Stromal cell of bone marrow (primary cell): Measurements from ENCODE around the gene NAA16.

Experiments used
- DNase-seq: peaks from one replicate; pipeline ENCODE4 v3.0.0-alpha.2; 2012; ENCODE audit warnings: low read depth

The NAA16 gene

DNA sequence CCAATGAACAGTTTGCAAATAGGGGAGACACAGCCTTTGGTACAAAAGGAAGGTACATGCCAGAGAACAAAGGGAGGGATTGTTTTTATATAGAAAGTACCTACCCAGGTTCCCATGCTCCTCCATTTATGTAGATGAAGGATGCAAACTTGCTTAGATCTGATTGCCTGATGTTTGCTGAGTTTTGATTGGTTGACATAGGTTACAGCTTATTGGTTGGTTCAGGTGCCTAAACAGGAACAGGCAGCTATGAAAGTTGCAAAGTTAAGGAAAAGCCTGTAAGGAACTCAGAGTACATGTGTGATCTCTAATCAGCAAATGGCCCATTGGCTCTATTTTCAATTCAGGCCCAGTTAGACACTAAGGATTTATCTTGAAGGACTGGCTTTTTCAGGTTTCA, 6.5 kb upstream of the NAA16 start:
- no peak for DNase-seq

DNA sequence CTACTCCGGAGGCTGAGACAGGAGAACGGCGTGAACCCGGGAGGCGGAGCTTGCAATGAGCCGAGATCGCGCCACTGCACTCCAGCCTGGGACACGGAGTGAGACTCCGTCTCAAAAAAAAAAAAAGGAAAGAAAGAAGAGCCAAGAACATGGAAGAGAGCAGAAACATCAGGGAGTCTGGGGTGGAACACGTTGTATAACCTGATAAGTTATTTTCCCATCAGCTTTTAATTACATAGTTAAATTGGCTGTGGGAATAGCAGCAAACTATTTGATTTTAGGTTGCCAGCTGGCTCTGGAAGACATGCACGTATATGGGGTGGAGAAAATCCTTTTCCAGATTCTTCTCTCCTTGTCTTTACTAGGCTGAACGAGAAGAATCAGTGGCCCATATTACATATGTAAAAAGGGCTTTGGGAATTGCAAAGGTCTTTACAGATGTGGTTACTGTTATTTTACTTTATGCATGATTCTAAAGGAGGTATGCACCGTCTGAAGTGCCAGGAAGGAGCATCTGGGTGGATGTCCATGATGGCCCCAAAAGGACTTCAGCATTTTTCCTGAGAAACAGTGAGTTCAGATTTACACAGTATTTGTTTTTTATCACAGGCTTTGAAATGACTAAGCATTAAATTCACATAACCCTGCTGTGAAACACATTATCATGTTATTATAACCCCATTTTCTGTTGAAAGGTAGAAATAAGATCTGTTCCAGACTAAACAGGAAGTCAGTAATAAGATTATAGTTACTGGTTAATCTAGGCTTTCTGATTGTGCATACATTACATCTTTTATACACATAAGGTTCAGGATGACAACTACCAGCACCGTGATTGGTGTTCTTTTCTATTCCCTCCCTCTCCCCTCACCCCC, 4.6 kb upstream of the NAA16 start:
- DNase-seq, result no peak

DNA sequence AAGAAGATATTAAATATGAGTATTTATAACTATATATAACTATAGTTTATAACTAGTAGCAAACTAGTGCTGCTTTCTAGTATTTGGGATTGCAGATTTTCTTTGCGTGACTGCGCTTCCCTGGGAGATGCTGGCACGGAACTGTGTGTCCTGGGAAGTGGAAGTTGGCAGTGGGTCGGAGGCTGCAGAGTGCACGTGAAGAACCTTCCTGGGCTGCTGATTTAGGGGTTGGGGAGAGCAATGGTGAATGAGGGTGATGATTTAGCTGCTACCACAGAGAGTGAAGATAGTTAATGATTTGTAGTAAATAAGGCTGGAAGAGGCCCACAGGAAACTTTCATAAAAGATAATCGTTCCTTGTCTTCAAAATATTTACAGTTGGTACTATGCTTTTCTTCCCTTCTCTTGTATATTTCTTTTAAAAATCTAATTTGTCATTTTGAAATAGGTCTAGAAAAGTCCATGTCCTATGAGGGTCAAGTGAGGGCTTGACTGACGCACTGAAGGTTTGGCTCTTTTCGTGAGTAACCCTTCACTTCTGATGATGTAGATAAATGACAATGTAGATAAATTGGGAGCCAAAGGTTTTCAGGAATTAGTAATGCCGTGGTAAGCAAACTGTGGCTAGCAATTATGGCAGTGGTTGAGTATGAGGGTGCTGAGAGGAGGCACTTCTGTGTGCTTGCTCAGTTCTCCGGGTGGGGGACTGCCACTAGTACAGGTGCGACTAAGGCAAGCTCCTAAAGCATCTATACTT, 3.0 kb upstream of the NAA16 start:
- DNase-seq, result no peak

DNA sequence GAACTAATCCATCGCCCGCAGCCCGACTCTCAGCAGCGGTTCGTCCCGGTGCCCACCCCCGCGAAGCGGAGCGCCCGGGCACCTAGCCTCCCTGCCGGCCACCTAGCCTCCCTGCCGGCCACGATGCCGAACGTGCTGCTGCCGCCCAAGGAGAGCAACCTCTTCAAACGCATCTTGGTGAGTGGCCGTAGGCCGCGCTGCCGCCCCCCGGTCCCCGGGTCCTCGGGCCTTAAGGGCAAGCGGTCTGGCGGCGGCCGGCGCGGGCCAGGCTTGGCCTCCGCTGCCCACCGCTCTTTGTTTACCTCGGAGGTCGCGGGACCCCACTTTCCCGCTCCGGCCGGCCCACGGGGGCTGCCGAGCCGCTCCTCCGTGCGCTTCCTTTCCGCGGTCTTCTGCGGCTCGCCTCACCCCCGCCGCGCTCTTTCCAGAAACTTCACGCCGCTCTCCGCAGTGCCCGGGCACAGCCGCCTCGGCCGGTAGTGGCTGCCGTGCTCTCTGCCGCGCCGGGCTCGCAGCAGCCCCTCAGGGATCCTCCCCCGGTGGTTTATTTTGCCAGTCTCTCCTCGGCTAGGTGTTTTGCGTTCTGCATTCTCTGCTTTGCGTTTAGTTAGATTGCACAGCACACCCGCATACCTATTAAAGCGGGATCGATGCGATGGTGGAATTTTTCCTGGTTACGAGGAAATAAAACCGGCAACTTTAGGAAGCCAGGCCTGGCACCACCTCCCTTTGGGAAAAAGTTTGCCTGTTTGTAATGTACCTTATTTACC, 524 bp downstream of the NAA16 start:
- DNase-seq, result no peak

DNA sequence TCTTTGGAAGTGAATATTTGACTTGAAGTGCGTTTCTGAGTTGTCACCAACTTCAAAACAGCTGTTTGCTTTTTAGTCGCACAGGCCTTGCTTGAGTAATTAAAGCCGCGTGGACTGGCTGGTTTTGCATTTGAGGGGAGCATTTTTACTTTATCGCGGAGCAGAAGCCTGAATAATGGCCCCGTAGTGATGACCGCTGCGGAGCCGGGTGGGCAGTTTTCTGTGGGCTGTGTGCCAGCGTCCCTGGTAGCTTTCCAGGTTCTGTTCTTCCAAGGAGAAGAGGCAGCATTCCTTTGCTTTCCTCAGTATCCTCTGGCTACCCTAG, 1.1 kb downstream of the NAA16 start:
- DNase-seq, result no peak

DNA sequence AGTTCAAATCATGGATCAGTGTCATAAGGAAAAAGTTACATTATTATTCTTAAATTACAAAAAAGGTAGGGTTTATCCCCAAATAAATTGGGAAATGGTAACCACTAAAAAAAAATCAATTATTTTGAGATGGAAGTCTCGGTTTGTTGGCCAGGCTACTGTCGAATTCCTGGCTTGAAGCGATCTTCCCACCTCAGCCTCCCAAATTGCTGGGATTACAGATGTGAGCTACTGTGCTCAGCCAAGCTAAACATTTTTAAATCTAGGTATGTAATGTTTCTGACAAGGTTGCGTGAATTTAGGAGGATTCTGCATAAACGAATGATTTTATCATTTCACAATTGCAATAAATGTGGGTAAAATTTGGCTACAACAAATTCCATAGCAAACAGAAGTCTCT, 2.0 kb downstream of the NAA16 start:
- DNase-seq, result no peak

DNA sequence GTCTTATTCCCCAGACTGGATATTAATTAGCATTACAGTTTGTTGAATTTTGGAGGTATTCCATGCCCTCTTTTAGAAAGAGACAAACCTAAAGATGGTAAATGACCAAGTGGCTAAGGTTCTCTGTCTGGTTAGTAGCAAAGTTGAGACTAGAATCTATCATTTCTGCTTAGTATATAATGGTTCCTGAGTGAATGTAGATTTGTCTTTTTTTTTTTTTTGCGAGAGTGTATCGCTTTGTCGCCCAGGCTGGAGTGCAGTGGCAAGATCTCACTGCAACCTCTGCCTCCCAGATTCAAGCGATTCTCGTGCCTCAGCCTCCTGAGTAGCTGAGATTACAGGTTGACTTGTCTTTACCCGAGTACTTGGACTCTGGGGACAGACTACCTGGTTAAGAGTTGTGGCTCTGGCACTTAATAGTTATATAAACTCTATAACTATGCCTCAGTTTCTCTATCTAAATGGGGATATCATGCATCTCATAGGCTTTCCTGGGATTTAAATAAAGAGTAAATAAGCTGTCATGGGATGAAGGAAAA, 2.7 kb downstream of the NAA16 start:
- DNase-seq, result no peak

DNA sequence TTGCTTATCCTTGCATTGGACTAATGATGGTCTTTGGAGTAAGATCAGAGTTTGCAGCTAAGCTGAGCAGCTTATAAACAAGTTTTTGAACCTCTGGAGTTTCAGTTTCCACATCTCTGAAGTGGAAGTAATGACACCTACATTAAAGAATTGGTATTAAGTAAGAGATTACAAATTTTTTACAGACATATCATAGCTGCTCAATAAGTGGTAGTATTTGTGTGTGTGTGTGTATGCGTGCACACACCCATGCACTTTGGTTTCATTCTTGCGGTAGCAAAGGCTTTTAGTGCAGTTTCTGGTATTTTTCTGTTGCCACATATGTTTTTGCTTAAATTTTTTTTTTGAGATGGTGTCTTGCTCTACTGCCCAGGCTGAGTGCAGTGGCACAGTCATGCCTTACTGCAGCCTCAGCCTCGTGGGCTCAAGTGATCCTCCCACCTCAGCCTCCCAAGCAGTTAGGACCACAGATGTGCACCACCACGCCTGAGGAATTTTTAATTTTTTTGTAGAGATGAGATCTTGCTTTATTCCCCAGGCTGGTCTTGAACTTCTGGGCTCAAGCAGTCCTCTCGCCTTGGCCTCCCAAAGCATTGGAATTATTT, 4.5 kb downstream of the NAA16 start:
- no peak for DNase-seq

DNA sequence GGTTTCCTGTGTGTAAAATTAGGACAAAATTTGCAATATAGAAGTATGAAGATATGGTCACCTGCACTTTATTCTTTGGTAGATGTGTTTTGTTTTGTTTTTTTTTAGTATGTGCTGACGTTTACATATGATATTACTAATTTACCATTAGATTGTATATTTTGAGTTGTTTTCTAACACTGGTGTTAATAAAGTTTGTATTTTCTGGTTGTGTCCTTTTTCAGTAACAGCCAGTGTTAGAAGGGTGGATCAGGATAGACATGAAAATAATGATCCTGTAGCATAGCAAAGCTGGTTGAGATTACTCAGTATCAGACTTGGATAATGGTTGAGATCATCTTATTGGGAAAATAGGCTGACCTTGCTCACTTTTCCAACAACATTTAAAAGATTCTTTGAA, 6.2 kb downstream of the NAA16 start:
- no peak for DNase-seq

DNA sequence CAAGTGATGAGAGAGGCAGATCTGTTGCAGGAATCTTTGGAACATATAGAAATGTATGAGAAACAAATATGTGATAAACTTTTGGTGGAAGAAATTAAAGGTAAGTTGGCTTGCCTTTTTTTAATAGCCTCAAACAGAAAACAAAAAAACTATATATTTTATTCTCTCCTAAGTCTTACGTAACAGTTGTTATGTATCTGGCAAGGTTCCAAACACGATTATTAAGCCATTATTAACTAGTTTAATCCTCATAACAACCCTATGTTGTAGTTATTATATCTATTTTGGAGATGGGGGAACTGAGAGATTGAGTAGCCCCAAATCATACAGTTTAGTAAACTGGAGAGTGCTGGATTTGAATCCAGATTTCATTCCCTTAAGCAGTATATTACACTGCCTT, 14.7 kb downstream of the NAA16 start:
- DNase-seq, result no peak

DNA sequence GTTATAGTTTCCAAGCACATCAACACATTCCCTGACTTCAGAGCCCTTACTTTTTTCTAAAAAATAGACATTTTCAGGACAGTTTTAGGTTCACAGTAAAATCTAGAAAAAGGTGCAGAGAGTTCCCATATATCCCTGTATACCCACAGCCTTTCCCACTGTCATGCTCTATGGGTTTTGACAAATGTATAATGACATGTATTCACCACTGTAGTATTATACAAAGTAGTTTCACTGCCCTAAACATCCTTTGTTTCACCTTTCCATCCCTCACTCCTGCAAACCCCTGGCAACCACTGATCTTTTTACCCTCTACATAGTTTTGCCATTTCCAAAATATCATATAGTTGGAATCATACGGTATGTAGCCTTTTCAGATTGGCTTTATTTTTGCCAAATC, 15.6 kb downstream of the NAA16 start:
- no peak for DNase-seq

DNA sequence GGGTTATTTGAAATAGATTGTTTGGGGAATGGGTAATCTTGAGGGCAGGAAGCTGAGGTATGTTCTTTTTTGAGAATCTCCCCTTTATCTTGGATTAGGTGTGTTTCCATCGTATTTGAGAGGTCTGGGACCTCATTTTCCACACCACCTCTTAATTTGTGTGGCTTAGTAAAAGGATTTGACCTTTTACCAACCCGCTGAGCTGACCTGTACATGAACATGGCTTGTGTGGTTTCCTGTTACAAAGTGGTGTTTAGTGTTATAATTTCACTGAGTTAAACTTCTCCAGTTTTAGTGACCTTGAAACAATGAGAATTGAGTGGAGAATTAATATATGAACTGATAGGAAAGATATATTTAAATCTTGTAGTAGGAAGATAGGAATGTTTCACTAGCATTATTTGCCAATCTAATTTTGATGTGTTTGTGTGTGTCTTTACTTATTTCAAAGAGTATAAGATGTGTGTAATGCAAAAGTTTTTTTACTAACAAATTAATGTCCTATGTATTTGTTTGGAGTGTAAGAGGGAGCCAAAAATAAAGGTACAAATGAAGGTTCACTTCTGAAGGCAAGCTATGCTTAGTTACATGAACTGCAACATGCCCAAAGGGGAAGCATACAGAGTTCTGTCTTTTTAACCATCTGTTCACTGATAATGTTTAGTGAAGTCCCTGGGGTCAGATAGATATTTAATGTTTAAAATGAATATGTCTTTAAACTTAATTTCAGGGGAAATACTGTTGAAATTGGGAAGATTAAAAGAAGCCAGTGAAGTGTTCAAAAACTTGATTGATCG, 17.1 kb downstream of the NAA16 start:
- DNase-seq, result no peak

DNA sequence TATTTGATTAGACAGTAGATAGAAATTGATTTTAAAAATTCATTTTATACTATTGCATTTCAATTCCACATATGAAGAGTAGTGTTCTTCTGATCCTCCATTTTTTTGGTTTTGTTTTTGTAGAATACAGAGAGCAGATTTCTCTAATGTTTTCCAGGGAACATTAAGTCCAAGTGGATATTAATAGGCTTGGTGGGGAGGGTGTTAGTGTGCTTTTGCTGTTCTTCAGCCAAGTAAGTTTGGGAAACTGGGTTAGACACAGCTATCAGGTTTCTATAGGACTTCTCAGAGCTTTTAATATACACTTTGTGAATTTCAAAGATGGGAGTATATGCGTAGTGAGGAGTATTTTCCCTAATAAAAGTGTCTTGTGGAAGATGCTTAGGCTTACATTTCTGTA, 21.8 kb downstream of the NAA16 start:
- DNase-seq, result no peak

DNA sequence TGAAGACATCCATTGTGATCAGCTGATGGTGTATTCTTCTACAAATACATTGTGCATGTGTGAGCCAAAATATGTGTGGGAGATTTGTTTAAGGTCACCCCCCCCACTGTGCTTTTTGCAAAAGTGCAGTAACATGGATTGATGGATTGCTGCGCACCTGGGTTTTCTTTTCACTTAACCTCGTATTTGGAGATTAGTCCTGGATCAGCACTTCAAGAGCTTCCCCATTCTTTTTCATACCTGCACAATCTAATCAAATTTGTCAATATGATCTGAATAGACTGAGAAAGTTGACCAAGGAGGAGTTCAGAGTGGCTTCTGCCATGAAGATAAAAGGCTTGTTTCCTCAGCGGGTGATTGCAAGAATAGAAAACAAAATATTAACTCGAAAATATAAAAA, 23.7 kb downstream of the NAA16 start:
- no peak for DNase-seq

DNA sequence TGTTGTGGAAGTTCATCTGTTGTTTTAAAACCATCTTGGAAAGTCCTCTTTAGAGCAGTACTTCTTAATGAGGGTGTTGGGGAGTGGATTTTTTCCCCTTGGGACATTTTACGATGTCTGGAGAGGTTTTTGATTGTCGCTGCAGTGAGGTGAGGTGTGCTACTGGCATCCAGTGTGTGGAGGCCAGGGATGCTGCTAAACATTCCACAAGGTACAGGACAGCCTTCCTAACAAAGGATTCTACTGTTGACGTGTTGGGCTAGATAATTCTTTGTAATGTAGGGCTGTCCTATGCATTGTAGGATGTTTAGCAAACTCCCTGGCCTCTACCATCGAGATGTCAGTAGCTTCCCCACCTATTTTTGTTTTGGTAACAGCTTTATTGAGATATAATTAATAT, 33.3 kb downstream of the NAA16 start:
- no peak for DNase-seq

DNA sequence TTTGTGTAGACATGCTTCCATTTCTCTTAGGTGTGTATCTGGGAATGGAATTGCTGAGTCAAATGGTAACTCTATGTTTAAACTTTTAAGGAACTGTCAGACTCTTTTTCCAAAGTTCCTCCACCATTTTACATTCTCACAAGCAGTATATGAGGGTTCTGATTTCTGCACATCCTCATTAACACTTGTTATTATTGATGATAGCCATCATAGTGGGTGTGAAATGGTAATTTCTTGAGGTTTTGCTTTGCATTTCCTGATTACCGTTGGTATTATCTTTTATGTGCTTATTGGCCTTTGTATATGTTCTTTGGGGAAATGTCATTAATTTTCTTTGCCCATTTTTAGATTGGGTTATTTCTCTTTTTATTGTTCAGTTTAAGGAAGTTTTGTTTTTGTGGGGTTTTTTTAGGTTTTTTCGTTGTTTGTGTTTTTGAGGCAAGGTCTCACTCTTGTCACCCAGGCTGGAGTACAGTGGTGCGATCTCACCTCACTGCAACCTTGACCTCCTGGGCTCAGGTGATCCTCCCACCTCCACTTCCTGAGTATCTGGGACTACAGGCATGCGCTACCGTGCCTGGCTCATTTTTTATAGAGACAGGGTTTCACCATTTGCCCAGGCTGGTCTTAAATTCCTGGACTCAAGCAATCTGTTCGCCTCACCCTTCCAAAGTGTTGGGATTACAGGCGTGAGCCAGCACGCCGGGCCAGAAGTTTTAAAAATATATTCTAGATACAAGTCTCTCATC, 34.3 kb downstream of the NAA16 start:
- DNase-seq, result no peak

DNA sequence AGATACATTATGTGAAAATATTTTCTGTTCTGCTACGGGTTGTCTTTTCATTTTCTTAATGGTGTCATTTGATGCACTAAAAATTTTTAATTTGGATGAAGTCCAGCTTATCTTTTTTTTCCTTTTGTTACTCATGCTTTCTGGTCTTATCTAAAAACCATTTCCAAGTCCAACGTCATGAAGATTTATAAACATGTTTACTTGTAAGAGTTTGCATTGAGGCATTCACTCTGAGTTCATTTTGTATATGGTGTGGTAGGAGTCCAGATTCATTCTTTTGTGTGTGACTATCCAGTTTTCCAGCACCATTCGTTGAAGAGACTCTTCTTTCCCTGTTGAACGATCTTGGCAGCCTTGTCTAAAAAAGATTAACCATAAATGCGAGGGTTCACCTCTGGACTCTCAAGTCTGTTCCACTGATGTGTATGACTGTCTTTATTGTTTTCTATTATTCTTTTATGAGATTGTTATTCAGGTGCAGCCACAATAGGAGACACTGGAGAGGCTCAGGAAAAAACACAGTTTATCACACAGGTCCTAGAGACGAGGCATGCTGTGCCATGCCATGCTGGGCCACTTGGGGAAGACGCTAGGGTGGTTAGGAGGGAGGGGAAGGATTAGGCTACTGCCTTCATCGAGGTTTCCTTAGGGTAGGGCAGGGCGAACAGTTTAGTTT, 35.0 kb downstream of the NAA16 start:
- no peak for DNase-seq

DNA sequence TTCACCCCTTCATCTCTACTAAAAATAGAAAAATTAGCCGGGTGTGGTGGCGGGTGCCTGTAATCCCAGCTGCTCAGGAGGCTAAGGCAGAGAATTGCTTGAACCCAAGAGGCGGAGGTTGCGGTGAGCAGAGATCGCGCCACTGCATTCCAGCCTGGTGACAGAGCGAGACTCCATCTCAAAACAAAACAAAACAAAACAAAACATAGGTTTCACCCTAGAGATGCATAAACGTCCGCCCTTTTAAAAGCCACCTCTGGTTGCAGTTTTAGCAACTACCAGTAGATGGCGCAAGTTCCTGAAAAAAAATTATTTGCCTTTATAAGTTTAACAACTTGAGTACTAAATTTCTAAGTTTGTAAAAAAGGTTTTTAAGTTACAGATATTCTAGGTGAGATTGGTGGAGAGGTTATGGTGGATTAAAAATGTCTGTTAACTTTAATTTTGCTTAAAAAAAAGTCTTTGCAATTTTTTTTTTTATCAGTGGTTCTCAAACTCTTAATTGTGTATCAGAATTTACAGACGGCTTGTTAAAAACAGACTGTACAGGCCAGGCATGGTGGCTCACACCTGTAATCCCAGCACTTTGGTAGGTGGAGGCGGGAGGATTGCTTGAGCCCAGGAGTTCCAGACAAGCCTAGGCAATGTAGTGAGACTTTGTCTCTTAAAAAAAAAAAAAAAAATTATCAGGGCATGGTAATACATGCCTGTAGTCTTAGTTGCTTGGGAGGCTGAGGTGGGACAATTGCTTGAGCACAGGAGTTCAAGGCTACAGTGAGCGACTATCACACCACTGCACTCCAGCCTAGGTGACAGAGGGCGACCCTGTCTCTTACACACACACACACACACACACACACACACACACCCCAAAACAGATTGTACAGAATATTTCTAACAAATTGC, 42.1 kb downstream of the NAA16 start:
- peak; percentile 25 for DNase-seq

DNA sequence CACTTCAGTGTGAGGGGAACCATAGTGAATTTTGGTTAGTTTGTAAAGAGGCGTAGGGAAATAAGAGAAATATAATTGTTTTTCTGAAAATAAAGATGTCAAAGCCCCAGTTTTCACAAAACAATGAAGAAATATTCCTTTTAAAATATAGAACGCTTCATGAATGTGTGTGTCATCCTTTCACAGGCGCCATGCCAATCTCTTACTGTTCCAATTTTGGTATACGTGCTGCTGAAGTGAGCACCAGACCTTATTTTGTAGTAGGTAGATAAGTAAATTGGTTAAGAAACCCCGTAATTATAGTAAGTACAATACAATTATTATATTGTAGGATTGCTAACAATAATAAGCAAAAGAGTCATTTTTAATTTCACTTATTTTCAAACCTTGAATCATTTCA, 43.3 kb downstream of the NAA16 start:
- no peak for DNase-seq
